HL-60/S4 treated with retinoic acid at 250 ng/mL for 4 days and 3 days (cell line): Measurements from ENCODE around the gene SPTBN5.

Experiments used
- in situ Hi-C: fragments of 300-500 bp; cut with MboI; formaldehyde crosslinking; loops from 2 replicates; pipeline ENCODE4 v1.7.0; 2022; ENCODE audit warnings: low sequenced_read_pairs

Gene SPTBN5

DNA sequence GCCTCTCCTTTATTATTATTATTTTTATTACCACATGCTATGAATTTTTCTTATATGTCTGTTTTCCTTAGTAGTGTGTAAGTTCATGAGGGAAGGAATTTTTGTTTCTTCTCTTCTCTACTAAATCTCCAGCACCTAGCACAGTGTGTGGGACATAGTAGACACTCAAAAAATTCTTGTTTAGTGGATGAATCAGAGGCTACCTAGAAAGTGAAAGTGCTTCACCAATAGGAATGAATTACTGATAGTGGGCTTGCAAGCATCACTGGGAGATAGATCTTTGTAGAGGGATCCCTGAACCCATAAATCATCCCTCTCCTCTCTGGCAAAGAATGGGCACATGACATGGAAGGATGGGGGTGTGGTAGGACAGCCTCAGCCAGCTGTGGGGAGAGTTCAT is 8.5 kb downstream of the SPTBN5 start:
- in situ Hi-C loops, result no loop called here

DNA sequence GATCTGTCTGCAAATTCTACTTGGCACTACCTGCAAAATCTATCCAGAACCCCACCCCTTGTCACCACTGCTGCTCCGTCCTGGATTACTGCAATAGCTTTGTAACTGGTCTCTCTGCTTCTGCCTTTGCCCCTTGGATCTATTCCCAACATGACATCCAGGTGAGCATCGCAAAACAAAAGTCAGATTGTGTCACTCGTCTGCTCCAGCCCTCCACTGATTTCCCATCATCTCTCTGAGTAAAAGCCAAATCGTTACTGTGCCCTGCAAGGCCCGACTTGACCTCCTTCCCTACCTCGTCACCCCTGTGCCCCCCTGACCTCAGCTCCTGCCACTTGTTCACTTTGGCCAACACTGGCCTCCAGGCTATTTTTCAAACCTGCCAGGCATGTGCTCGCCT is 9.4 kb downstream of the SPTBN5 start:
- in situ Hi-C loops, result no loop called here

DNA sequence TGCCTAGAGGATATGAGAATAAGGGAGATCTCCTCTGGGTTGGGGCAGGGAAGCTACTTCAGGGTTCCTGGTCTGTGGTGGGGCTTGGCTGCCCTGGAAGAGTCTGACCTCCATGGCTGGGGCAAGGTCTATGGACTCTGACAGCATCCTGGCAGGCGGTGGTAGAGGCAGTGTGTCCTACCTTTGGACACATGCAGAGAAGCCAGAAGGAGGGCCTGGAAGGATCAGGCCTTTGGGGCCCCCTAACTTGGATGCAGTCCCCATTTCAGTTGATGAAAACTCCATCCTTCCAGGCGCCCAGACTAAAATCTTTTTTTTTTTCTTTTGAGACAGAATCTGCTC is 10.4 kb downstream of the SPTBN5 start:
- in situ Hi-C loops, result no loop called here

DNA sequence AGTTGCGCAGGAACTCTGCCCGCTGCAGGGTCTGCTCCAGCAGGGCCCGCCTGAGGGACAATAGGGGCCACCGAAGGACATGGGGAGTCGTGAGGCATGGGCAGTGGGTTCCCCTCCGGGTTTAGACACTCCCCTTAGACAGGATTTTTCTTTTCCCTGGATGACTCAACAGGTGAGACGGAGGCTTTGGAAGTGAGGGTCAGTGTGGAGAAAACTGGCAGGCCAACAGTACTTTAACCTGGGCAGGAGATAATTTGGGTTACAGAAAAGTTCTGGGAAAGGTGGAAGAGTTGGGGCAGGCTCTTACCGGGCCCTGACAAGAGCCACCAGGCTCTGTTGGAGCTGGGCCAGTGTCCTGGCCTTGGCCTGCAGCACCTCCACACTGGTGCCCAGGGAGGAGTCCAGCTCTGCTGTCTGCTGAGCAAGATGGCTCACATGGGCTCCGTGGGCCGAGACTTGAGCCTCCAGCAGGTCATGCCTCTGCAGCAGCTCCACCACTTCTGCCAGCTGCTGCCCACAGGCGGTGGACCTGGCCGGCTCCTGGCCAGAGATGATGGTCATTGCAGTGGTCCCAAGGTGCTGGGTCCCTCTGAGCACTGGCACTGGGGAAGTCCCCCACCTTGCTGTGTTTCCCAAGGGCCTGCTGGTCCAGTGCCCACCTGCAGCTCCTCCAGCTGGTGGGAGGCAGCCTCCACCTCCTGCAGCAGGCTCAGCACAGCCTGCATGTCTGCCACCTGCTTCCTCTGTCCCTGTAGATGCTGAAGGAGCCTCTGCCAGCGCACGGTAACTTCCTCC is 11.0 kb downstream of the SPTBN5 start:
- in situ Hi-C loops, result no loop called here

DNA sequence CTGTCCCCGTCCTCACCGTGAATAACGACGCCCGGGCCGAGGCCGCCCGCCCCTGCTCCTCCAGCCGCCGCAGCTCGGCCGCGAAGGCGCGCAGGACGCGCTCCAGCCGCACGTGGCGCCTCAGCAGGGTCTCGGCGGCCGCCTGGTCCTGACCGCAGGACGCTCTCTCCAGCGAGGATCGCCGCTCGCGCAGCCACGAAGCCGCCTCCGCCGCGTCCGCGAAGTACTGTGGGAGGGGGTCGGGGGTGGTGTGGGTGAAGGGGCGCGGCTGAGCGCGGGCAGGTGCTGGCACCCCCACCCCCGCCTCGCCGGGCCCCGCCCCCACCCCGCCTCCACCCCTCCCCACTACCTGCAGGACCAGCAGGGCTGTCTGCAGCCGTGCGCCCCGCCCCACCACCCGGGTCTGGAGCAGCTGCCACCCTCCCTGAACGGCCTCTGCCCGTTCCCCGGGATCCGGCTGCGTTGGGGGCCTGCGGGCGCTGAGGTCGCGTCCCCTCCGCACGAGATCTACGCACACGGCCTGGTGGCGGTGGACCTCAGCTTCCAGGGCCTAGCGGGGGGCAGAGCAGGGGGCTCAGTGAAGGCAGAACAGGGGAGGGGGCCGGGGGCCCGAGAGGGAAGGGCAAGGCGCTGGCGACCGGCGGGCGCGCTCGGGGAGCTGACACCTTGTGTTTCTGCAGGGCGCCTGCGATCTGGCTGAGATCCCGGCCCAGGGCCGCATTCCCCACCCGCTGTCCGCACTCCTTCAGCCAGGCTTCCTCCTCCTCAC is 11.7 kb downstream of the SPTBN5 start:
- in situ Hi-C loops, result no loop called here

DNA sequence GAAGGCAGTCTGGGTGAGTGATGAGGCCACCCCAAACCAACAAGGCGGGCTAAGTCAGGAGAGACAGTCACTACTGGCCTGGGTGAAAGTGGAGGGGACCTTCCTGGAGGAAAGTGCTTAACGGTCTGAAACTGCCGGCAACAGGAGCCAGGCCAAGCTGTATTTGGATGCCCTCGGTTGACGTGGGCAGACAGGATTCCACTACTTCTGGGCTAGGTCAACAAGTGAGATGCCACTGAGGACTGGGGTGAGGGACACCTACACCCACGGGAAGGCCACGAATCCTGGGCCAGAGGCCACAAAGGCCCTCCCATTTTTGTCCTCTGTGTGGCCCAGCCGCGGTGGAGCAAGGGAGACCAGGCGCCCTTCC is 12.3 kb downstream of the SPTBN5 start:
- in situ Hi-C loops, result no loop called here

DNA sequence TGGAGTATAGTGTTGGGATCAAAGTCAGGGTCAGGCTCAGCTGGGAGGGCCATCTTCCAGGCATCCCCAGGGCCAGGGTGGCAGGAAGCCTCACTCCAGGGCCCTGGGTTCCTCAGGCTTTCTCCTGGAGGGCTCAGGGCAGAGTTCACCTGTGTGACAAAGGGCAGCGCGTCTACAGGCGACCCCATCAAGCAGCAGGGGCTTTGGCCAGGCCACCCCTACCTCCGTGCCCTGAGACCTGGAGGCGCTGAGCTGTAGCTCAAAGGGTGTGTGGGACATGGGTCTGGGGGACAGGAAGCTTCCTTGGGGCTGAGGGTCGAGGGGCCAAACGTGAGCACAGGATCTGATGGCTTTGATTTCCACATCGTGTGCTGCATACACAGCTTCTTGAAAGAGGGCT is 12.8 kb downstream of the SPTBN5 start:
- in situ Hi-C loops, result no loop called here

DNA sequence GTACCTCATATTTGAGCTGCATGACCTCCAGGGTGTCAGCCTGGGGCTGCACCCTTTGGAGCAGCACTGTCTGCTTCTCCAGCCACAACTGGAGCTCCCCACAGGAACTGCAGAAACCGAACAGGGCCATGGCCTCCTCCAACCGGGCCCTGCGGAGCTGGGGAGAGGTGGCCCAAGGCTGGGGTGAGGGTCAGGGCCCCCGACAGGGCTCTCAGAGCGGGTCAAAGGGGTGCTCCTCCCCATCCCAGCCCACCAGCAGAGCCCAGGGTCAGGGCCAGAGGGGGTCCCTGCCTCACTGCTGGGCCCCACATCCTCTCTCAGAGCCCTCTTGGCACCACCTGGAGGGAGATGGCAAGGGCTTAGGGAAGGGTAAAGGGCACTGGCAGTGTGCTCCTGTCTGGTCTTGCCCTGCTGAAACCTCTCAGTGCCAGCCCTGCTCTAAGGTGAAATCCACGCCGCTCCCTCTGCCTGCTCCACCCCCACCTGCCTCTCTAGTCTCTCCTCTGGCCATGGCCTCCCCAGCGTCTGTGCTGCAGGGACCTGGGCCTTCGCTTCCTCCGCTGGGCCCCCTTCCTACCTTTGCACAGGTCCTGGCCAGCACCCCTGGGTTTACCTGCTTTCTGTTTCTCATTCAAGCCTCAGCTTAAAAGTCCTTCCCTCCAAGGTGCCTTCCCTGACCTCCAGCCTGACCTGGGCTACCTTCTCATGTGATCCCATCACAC is 13.5 kb downstream of the SPTBN5 start:
- in situ Hi-C loops, result no loop called here

DNA sequence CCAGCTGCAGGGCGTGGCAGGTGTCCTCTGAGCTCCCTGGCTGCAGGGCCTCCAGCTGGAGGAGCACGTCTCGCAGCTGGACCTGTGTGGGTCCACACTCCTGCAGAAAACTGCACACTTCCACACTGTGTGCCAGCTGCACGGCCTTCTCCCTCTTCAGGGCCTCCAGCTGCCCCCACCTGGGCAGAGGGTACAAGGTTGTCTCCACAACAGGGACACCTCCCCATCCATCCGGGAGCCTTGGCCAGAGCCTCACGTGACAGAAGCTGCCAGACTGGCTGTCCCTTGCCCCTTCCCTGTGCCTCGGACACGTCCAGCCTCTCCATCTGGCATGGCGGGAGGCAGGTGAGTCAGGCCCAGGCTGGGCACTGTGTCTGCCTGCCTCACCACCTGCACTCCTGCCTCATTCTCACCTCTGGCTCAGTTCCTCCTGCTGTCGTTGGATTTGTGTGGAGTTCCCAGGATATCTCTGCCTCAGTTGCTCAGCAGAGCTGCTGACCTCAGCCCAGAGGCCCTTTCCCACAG is 14.5 kb downstream of the SPTBN5 start:
- in situ Hi-C loops, result no loop called here

DNA sequence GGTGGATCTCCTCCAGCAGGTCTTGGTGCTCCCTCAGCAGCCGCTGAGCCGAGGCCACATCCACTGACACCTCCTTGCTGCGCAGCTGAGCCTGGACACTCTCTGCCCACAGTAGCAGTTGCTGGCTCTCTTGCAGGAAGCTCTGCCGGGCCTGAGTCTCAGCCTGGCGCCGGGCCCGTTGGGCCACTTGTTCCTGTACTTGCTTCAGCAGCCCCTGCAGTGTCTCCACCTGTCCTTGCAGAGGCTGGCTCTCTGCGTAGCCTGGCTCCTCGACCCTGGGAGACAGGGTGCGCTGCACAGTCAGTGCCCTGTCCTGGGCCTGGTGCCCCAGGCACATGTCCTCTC is 15.5 kb downstream of the SPTBN5 start:
- in situ Hi-C loops, result no loop called here

DNA sequence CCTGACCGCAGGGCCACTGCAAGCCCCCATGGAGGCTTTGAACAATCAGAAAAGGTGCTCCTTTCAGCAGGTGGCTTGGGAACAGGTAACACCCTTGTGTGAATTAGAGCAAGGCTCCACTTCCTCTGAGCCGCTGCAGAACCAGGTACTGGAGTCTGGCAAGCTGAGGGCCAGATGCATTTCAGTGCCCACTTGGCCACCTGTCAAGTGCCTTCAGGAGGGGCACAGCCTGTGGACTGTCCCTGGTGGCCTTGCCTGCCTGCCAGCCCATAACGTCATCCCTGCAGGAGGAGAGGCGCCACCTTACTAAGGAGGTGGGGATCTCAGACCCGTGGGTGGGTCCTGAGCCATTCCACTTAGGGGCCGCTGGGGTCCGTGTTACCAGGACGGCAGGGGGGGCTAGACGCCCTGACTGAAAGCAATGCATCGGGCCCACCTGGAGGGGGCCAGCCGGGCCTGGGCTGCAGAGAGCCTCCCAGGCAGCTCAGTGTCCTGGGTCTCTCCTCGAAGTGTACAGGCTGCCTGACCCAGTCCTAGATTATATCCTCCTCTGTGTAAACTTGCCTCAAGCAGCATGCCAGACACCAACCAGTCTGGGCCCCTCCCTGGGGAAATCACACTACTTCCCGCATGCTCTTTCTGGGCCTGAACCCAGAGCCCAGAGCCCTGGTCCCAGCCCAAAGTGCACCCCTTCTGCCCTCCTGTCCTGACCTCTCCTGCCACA is 16.1 kb downstream of the SPTBN5 start:
- in situ Hi-C loops, result no loop called here

DNA sequence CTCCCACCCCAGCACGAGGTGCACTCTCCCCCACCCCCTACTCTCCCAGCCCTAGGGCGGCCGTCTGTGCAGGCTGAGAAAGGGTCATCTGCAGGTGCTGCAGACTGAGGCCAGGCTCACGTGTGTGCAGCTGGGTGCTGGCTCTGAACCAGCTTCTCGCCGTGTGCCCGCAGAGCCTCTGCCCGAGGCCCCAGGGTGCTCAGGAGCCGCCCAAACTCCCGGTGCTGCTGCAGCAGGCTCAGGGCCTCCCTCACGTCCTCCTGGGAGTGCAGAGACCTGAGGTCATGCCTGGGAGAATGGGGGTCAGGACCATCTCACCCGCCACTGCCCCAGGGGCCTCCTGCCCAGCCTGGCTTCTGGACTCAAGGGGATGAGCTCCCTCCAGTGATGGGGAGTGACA is 17.2 kb downstream of the SPTBN5 start:
- in situ Hi-C loops, result no loop called here

DNA sequence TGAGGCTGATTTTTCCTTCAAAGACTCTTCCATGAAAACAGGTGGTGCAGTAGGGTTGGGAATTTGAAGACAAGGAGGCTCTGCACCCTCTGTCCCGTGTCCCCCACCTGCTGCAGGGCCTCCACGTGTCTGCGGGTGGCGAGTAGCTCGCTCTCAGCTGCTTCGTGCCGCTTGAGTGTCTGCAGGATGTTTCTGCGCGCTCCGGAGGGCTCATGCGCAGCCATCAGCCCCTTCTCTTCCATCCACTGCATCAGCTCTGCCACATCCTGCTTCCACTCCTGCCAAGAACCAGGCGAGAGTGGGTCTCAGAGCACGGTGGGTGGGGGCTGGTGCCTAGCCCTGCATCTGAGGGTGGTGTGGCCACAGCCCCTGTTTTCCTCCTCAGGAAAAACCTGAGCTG is 17.8 kb downstream of the SPTBN5 start:
- in situ Hi-C loops, result no loop called here

DNA sequence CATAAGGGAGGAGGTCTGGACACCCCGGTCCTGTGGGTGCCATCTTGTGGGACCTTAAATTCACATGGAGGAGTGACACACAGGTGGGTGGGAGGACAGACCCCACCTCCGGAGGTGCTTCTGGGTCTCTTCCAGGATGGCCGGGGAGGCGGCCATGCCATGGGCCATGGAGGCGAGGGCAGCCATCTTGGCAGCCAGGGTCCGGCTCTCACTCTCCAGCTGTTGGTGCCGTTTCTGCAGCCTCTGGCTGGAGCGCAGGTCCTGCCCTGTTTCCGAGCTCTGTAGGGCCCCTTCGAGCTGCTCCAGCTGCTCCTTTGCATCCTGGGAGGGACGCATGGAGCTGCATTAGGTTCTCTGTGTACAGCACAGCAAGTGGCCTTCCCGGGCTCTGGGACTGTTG is 19.1 kb downstream of the SPTBN5 start:
- in situ Hi-C loops, result no loop called here

DNA sequence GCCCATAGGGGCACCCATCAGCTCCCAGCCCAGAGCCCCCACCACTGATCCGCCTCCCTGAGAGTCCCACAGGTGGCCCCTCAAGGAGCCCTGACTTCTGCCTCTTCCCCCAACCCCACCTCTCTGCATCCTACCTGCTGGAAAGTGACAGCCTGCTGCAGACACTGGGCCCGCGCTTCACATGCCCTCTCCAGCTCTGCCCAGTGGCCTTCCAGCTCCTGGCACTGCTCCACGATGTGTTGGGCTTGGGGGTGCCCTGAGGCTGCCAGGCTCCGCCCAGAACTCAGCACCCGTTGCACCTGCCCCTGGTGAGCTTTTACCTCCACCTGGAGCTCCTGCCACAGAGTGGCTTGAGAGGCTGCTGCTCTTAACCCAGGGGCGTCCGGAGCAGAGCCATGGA is 20.1 kb downstream of the SPTBN5 start:
- in situ Hi-C loops, result no loop called here

DNA sequence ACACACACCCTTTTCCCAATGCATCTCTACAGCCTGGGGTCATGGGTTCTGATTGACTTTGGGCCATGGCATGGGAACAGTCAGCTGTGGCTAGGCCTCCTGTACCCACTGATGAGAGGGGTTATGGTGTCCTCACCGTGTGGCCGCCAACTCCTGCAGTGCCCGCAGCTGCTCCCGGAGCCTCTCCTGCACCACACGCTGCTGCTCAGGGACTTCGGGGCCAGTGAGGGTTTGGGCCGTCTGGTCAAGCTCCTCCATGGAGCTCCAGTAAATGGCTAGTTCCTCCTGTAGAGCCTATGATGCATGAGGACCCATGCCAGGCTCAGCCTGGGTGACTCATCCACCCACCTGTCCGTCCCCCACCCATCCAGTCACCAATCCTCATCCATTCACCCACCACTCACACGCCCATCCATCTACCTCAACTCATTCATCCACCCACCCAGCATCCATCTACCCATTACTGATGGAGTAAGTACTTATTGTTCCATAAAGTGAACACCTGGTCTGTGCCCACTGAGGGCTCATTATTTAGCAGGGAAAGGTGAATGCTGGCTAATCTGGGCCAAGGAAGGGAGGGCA is 21.6 kb downstream of the SPTBN5 start:
- in situ Hi-C loops, result no loop called here

DNA sequence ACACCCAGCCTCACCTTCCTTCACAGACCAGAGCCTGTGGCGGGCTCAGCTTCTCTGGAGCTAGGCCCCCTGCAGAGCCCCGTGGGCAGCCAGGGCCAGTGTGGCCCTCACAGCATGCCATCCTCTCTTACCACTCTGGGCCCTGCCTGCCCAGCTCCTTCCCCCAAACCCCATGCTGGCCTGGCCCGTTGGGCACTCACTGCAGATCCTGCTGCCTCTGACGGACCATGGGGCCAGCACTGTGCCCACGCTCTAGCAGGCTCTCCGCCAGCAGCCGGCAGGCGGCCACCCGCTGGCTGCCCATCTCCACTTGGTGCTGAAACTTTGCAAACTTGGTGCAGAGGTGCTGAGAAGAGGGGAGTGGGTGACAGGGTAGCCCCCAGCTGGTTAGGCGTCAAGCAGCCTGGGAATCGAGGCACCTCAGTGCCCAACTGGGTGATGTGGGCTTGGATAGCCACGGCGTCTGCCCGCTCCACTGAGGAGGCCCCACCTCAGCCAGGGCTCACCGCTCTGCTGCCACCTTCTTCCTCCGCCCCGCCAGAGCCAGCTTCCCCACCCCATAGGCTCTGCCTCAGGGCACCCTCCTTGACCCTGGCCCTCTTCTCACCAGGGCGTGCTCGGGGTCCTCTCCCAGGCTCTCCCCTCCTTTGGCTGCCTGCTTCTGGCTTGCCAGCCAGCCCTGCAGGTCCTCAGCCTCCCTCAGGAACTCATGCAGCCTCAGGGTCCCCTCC is 22.5 kb downstream of the SPTBN5 start:
- in situ Hi-C loops, result no loop called here

DNA sequence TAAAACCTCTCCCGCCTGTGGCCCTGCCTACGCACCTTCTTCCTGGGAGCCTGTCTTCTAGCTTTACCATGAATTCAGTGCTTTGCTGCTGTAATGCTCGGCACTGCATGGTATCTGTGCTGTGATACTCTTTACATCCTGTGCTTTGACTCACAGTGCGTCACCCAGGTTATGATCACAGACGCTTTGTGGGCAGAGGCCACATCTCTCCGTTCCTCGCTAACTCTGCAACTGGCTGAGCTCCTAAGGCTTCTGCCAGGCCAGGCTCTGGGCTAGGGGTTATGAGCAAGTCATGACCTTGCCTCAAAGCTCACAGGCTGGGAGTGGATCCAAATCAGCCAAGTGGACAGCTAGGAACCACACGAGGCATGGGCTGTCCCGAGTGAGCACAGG is 23.2 kb downstream of the SPTBN5 start:
- in situ Hi-C loops, result no loop called here

DNA sequence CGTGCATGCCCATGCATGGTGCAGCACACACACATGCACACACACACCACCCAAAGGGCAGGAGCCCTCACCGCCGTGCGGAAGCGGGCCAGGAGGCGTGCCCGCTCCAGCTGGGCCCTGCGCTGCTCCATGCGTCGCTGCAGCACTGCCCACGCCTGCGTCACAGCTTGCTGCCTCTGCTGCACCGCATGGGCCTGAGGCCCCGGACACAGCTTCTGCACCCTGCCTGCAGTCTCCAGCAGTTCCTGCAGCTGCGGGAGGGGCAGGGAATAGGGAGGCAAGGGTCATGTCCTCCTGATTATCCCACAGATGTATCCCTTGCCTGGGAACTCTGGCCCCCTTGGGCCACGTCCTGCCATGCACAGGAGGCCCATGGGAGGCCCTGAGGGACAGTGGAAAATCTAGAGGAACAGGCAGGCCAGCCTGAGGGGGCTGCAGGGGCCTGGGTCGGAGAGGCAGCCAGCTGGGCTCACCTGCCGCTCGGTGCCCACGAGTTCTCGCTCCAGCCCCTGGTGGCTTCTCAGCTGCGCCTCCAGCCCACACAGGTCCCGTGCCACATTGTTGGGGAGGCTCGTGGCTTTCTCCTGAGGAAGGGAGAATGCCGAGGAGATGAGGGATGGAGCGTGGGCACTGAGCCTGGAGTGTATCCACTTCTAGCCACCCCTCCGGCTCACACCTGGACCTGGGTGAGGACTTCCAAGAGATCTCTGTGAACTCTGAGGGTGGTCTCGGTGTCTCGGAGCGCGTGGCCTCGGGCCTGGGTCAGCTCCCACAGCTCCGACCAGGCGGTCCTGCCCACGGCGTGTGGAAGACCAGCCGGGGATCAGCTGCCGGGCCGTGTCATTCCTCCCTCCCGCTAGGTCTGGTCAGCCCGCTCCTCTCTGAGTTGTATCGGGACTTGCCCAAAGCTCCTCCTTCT is 23.8 kb downstream of the SPTBN5 start:
- in situ Hi-C loops, result no loop called here
